HG02884 (cell line): ENCODE measurements around the gene PIK3CA.

Source experiments
- ATAC-seq: cut with Tn5 transposase; IDR thresholded peaks from one replicate; pipeline ENCODE4 v1.9.1; 2021; ENCODE audit warnings: mild to moderate bottlenecking, moderate library complexity; ENCODE audit not compliant: unreplicated experiment

PIK3CA gene

GRCh38 chr3:179156775-179157174 lies 8.6 kb downstream of the PIK3CA start:
- ATAC-seq, result no peak

DNA sequence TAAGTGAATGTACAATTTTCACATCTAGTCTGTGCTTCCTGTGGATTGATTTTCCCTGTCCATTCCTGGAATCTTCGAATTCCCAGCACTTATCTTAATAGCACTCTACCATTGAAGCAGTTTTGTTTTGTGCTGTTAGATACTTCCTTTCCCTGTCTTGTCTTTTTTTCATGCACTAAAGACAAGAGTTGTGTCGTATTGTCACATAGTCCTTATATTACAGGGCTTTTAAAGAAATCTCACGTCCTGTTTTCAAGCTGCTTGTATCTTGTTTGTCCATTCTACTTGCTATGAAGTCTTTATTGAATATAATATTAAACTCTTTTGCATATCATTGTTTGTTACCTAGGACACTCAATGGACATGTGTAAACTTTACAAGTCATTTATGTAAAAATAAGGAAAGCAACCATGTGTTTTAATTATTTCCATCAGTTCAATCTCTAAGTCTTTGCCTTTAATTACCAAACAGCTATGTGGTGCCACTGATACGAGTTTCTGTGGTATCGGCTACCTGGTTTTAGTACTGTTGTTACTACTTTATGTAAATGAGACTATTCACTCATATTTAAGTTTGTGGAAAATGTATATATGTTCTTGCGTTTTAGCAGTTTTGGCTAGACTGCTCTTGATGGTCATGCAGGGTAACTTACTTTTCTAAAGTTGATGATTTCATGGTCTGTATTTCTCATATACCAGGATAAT lies 10.3 kb downstream of the PIK3CA start:
- ATAC-seq, result peak; percentile 74

GRCh38 chr3:179163503-179163902 lies 15.3 kb downstream of the PIK3CA start:
- ATAC-seq, result no peak

- no peak for ATAC-seq
Measured at GRCh38 chr3:179164857-179165256, 16.7 kb downstream of the PIK3CA start.

- ATAC-seq, result no peak
Measured at GRCh38 chr3:179166561-179167201, 18.5 kb downstream of the PIK3CA start.

DNA sequence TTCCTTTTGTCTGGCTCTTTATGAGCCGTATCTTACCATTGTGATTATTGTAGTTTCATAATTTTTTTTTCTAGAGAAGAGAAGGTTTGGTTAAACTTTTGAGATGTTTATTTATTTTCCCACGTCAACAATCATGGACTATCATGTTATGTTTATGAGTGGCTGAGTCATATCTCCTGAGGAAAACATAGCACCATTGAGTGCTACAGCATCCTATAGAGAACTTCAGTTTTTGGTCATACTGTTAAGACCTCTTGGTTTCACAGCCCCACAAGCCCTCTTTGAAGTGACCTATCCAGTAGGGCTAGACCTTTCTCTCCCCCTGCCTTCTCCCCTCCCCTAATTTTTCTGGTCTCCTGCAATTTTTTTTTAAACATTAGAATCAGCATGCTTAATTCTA lies 20.8 kb downstream of the PIK3CA start:
- ATAC-seq, result no peak

GRCh38 chr3:179172546-179172945 lies 24.4 kb downstream of the PIK3CA start:
- no peak for ATAC-seq

DNA sequence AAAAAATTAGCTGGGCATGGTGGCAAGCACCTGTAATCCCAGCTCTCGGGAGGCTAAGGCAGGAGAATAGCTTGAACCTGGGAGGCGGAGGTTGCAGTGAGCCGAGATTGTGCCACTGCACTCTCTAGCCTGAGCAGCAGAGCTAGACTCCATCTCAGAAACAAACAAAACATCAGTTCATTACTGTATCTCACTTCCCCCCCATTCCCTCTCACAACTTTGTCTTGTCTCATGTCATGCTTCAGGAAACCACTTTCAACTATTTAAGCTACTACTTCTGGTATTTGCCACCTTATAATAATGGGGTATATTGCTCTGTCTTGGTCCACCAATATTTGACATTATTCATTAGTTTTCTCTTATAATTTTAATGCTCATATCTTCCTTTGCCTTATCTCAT lies 26.2 kb downstream of the PIK3CA start:
- ATAC-seq, result peak; percentile 68

DNA sequence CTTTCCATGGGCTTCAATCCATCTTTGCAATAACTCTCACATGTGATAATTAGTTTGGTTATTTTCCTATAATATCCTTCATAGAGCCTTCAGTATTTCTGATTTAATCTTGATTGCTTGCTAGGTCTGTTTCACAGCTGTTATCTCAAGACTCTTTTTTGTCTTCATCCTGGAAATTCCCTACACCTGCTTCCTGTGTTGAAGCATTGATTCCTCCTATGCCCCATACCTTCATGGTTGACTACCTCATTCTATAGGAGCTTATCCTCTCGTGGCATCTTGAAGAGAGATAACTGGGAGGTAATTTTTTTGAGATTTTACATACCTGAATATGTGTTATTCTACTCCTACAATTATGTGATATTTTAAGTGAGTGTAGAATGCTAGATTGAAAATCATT lies 26.7 kb downstream of the PIK3CA start:
- no peak for ATAC-seq

GRCh38 chr3:179175358-179175757 lies 27.2 kb downstream of the PIK3CA start:
- ATAC-seq, result no peak

DNA sequence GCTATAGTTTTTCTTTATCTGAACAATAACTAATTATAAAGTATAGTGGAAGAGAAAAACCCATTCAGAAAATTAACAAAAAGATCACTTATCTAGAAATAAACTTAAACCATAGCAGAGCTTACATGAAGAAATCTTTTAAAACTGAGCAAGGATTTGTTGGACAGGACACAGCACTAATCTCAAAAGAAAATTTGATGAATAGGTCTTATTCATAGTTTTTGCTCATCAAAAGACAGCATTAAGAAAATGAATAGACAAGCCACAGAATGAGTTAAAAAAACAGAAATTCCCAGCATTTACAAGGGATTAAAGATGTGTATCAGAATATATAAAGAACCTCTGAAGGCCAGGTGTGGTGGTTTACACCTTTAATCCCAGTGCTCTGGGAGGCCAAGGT lies 29.5 kb downstream of the PIK3CA start:
- no peak for ATAC-seq

GRCh38 chr3:179179256-179179655 lies 31.1 kb downstream of the PIK3CA start:
- ATAC-seq, result no peak

DNA sequence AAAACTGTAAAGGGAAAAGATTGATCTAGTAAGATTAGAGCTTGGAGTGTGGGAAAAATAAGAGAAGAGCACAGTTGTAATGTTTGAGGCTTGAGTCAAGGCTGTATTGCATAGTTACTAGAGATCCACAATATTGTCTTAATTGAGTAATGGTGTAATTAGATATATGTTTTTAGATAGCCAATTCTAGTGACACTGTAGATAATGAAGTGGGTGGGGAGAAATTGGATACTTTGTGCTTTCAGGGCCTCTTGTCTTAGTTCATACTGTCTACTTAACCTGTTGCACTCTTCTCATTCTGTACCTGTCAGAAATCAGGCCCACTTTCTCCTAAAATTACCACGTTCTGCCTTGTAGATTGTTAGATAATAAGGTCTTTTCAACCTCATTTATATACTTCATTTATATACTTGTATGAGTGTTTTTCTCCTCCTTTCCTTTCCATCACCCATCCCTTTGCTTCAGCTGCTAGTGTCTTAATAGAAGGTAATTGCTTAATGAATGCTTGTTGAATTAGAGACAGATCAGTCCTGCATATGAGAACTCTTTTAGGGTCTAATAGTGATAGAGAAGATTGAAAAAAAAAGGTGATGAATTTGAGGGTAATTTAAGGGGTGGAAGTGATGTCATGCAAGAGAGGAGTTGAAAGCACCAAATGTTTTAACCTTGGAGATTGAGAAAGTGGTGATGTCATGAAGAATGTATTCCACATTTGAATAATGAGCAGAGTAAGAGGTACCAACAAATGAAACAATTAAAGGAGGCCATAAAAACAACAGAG lies 32.0 kb downstream of the PIK3CA start:
- ATAC-seq, result no peak

DNA sequence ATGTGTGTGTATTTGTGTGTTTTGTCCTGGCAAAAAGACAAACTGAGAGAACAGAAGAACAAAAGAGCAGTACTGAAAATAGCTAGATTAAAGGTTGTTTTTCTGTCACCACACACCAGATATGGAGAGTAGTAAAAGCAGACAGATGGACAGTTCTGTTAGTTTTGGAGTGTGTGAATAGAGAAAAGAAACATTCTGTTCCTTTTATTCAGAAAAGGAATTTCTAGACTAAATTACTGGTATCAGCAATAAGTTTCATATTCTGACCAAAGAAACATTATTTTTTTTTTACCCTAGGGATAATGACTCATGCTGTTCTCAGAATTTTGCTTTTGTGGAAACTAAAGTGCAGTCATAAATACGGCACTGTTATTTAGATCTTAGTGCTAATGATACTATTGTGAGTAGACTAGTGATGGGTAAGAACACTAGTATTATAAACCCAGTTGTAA lies 32.9 kb downstream of the PIK3CA start:
- peak; percentile 62 for ATAC-seq

- ATAC-seq, result no peak
Measured at GRCh38 chr3:179181993-179182551, 33.9 kb downstream of the PIK3CA start.

- ATAC-seq, result no peak
Measured at GRCh38 chr3:179182902-179183301, 34.7 kb downstream of the PIK3CA start.

GRCh38 chr3:179184826-179185225 lies 36.7 kb downstream of the PIK3CA start:
- ATAC-seq, result no peak

GRCh38 chr3:179186426-179186825 lies 38.3 kb downstream of the PIK3CA start:
- no peak for ATAC-seq

- no peak for ATAC-seq
Measured at GRCh38 chr3:179189759-179190158, 41.6 kb downstream of the PIK3CA start.

GRCh38 chr3:179190581-179190980 lies 42.4 kb downstream of the PIK3CA start:
- ATAC-seq, result no peak

DNA sequence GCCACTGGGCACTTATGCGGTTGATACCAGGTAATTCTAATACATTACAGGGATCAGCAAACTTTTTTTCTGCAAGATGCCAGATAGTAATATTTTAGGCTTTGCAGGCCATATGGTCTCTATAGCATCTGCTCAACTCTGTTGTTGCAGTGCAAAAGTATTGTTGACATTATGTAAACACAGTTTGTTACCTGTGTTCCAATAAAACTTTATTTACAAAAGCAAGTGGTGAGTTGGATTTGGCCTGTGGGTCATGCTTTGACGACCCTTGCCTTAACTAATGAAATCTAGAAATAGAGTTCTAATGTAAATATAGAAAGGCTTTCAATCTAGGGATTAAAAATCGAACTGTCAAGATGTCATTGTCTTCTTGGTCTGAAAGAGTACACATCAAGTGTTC lies 44.4 kb downstream of the PIK3CA start:
- no peak for ATAC-seq

- no peak for ATAC-seq
Measured at GRCh38 chr3:179194931-179195330, 46.8 kb downstream of the PIK3CA start.
